GM12878 (cell line): ENCODE results near the gene EHBP1. TPM values are rescaled to one million over a fixed set of nuclear protein-coding genes. Genes with fewer than 3 reads are reported as not detected.

Experiments used
- ATAC-seq: fragments of 200-7000 bp; cut with Tn5 transposase; 3 replicates; pipeline ENCODE4 v1.9.1; 2020; ENCODE audit warnings: mild to moderate bottlenecking, moderate library complexity
- BruUV-seq: library from RNA; stranded (reverse); fragments of 400-500 nt; replicated peaks from 2 replicates; lab custom pipeline; 2021; lab: Mats Ljungman, UMichigan
- CTCF ChIA-PET: fragments of 300-600 bp; sonication (Branson Sonifier 250); formaldehyde crosslinking; extraction: SDS; loops from one replicate; lab custom pipeline; 2021; ENCODE audit warnings: inconsistent platforms; lab: Yijun Ruan, JAX
- POLR2A ChIA-PET: fragments of 350-600 bp; formaldehyde crosslinking; extraction: SDS; loops from one replicate; lab custom pipeline; 2021; ENCODE audit warnings: inconsistent platforms; lab: Charles Lee
- RAD21 ChIA-PET: fragments of 300-600 bp; sonication (Branson Sonifier 250); formaldehyde crosslinking; loops from one replicate; lab custom pipeline; 2023; ENCODE audit warnings: antibody characterized with exemption; ENCODE audit not compliant: unreplicated experiment; lab: Charles Lee
- SMC1A ChIA-PET: fragments of 300-600 bp; sonication (Branson Sonifier 250); formaldehyde crosslinking; loops from one replicate; lab custom pipeline; 2023; ENCODE audit not compliant: unreplicated experiment, uncharacterized antibody; lab: Charles Lee
- DNase-seq: peaks from one replicate; pipeline ENCODE4 v3.0.0-alpha.2; 2011; ENCODE audit warnings: low read depth, low spot score
- FAIRE-seq: peaks from 3 replicates; lab custom pipeline; 2011; peaks lifted over from hg19 to GRCh38; lab: Jason Lieb, UNC
- H2AFZ ChIP-seq: 2 replicates; pipeline ENCODE4 v1.6.0; 2011; ENCODE audit warnings: low read depth, low read length, control low read depth; ENCODE audit not compliant: control insufficient read depth
- H3K27ac ChIP-seq: 2 replicates; pipeline ENCODE4 v1.5.1; 2011; ENCODE audit warnings: control low read depth; ENCODE audit not compliant: control insufficient read depth, insufficient read depth
- H3K27me3 ChIP-seq, 2 experiments: replicated peaks in 1 of 2; 2 replicates each; pipeline versions ENCODE4 v1.6.0 to v1.6.1; 2011; ENCODE audit warnings: low read length in 1 of 2; ENCODE audit not compliant: control insufficient read depth in 2 of 2, insufficient read depth in 2 of 2
- H3K36me3 ChIP-seq, 2 experiments: 2 replicates each; pipeline ENCODE4 v1.5.1; 2011; ENCODE audit warnings: low read length in 1 of 2; ENCODE audit not compliant: control insufficient read depth in 2 of 2, insufficient read depth in 2 of 2
- H3K4me1 ChIP-seq: 2 replicates; pipeline ENCODE4 v1.6.1; 2011; ENCODE audit warnings: mild to moderate bottlenecking, low read length, moderate library complexity, mixed read lengths; ENCODE audit not compliant: control insufficient read depth, insufficient read depth
- H3K4me2 ChIP-seq: 2 replicates; pipeline ENCODE4 v1.6.0; 2011; ENCODE audit warnings: control low read depth; ENCODE audit not compliant: control insufficient read depth, insufficient read depth
- H3K4me3 ChIP-seq: fragments of 200-600 bp; sonication (generic); 2 replicates; pipeline ENCODE4 v1.5.1; 2016
- H3K79me2 ChIP-seq: 2 replicates; pipeline ENCODE4 v1.6.0; 2011; ENCODE audit warnings: low read length; ENCODE audit not compliant: control insufficient read depth, insufficient read depth
- H3K9ac ChIP-seq: 2 replicates; pipeline ENCODE4 v1.8.0; 2011; ENCODE audit warnings: low read length, control low read depth, mixed read lengths; ENCODE audit not compliant: control insufficient read depth, insufficient read depth
- H3K9me3 ChIP-seq: replicated peaks from 3 replicates; pipeline ENCODE4 v1.5.1; 2011; ENCODE audit warnings: mild to moderate bottlenecking, low read length; ENCODE audit not compliant: control insufficient read depth, insufficient read depth
- H4K20me1 ChIP-seq: 2 replicates; pipeline ENCODE4 v1.6.0; 2011; ENCODE audit not compliant: control insufficient read depth, insufficient read depth
- BHLHE40 ChIP-seq, 2 experiments: fragments of 450-650 bp in 1 of 2; IDR thresholded peaks; 2 replicates each; pipeline ENCODE4 v1.6.1; 2011 to 2017; ENCODE audit warnings: low read depth in 2 of 2, borderline replicate concordance in 1 of 2, improper control_type of control experiment in 1 of 2, low read length in 1 of 2, mild to moderate bottlenecking in 1 of 2
- BRCA1 ChIP-seq: IDR thresholded peaks from 2 replicates; pipeline ENCODE4 v1.6.1; 2011; ENCODE audit warnings: low read depth, low read length, improper control_type of control experiment
- CBX5 ChIP-seq: sonication (generic); IDR thresholded peaks from 2 replicates; pipeline ENCODE4 v1.6.1; 2016; ENCODE audit warnings: low read depth, moderate library complexity, mild to moderate bottlenecking, inconsistent platforms
- CREB1 ChIP-seq: IDR thresholded peaks from 2 replicates; pipeline ENCODE4 v1.6.1; 2012; ENCODE audit warnings: low read depth, mild to moderate bottlenecking, inconsistent platforms
- ESRRA ChIP-seq: IDR thresholded peaks from 2 replicates; pipeline ENCODE4 v1.6.1; 2012; ENCODE audit warnings: mild to moderate bottlenecking, low read length, improper control_type of control experiment
- EZH2 ChIP-seq: IDR thresholded peaks from 2 replicates; pipeline ENCODE4 v1.6.1; 2012; ENCODE audit warnings: low read depth, mild to moderate bottlenecking, control low read depth, inconsistent platforms, low read length, borderline replicate concordance; ENCODE audit not compliant: control insufficient read depth
- GATAD2B ChIP-seq: fragments of 450-650 bp; conservative IDR thresholded peaks from 2 replicates; pipeline ENCODE4 v1.6.1; 2017; ENCODE audit warnings: low read depth, mild to moderate bottlenecking, moderate library complexity
- HDAC2 ChIP-seq: fragments of 200-600 bp; sonication (generic); IDR thresholded peaks from 2 replicates; pipeline ENCODE4 v1.6.1; 2017
- IRF4 ChIP-seq: IDR thresholded peaks from 2 replicates; pipeline ENCODE4 v1.6.1; 2011; ENCODE audit warnings: low read depth, low read length
- NFXL1 ChIP-seq: fragments of 450-650 bp; IDR thresholded peaks from 2 replicates; pipeline ENCODE4 v1.6.1; 2017; ENCODE audit warnings: antibody characterized with exemption, mild to moderate bottlenecking, borderline replicate concordance
- NFYB ChIP-seq: IDR thresholded peaks from 2 replicates; pipeline ENCODE4 v1.6.1; 2011; ENCODE audit warnings: low read depth, mild to moderate bottlenecking, low read length, improper control_type of control experiment, moderate library complexity; ENCODE audit not compliant: insufficient read depth
- RB1 ChIP-seq: fragments of 450-650 bp; formaldehyde crosslinking; IDR thresholded peaks from 2 replicates; pipeline ENCODE4 v1.6.1; 2017; ENCODE audit warnings: mild to moderate bottlenecking, borderline replicate concordance
- SKIL ChIP-seq: fragments of 450-650 bp; IDR thresholded peaks from 2 replicates; pipeline ENCODE4 v1.6.1; 2017; ENCODE audit warnings: mild to moderate bottlenecking, low read depth, inconsistent platforms; ENCODE audit not compliant: poor library complexity, severe bottlenecking
- SMAD1 ChIP-seq: fragments of 450-650 bp; IDR thresholded peaks from 2 replicates; pipeline ENCODE4 v1.6.1; 2018; ENCODE audit warnings: mild to moderate bottlenecking, low read depth; ENCODE audit not compliant: partially characterized antibody
- SREBF1 ChIP-seq: IDR thresholded peaks from 2 replicates; pipeline ENCODE4 v1.6.1; 2012; ENCODE audit warnings: mild to moderate bottlenecking, low read length
- ZBTB4 ChIP-seq: fragments of 450-650 bp; formaldehyde crosslinking; IDR thresholded peaks from 2 replicates; pipeline ENCODE4 v1.4.0; 2022; ENCODE audit warnings: mild to moderate bottlenecking, moderate library complexity
- ZNF24 ChIP-seq: fragments of 450-650 bp; IDR thresholded peaks from 2 replicates; pipeline ENCODE4 v1.6.1; 2017; ENCODE audit warnings: antibody characterized with exemption, mild to moderate bottlenecking
- in situ Hi-C: fragments of 300-500 bp; cut with MboI; formaldehyde crosslinking; loops from 9 replicates; pipeline ENCODE4 v1.14.3; 2018; ENCODE audit warnings: mixed read lengths
- intact Hi-C: fragments of 100-400 bp; cut with micrococcal nuclease; formaldehyde crosslinking; loops from one replicate; pipeline ENCODE4 v1.14.2; 2022; ENCODE audit not compliant: unreplicated experiment
- polyA plus RNA-seq, 11 experiments: library from polyadenylated mRNA; depleted of rRNA in 4 of 11; unstranded in 6 of 11; stranded (reverse) in 5 of 11; fragments of >200 nt; fragmentation: Nextera tagmentation in 4 of 11; fragmentation: Illumina TruSeq in 1 of 11; extraction: Ambion mirVana in 4 of 11; extraction: Trizol in 1 of 11; gene quantifications; 1 replicate in 1 of 11; 2 replicates in 10 of 11; pipeline versions ENCODE4 v1.2.1 to v1.2.3, GENCODE V29; 2011 to 2016; ENCODE audit warnings: inconsistent platforms in 2 of 11, missing spikeins in 2 of 11, low read depth in 1 of 11
- total RNA-seq, 4 experiments: library from RNA; depleted of rRNA in 3 of 4; stranded (reverse); fragments of >200 nt in 3 of 4; fragmentation: Illumina TruSeq in 1 of 4; extraction: Trizol in 1 of 4; gene quantifications; 2 replicates each; pipeline versions ENCODE4 v1.2.1 to v1.2.3, GENCODE V29; 2013 to 2021
- TF ChIP-seq, protein P1 (sequence below): IDR thresholded peaks from 2 replicates; pipeline ENCODE4 v1.6.1; 2012; ENCODE audit warnings: low read depth, low read length, improper control_type of control experiment
- TF ChIP-seq, protein P2 (sequence below): IDR thresholded peaks from 2 replicates; pipeline ENCODE4 v1.6.1; 2011; ENCODE audit warnings: low read depth, low read length, improper control_type of control experiment, borderline replicate concordance

Gene EHBP1
- total and polyA plus RNA-seq, 10 of the 15 experiments (the other 5 are each of a cell fraction or from before 2014, with no cell fraction given): 5.7 to 26.1 (median 13.6) TPM

GRCh38 chr2:62675062-62675461, 30.5 kb upstream of the EHBP1 start:
- H3K27ac ChIP-seq: no peak overlapping the region
- no peaks in the 10 kb centered on the region for H3K27me3 ChIP-seq
- H3K4me3 ChIP-seq: no peak overlapping the region
- ChIA-PET SMC1A (interaction anchor here (0.9 kb wide), 1 partner anchor 58 kb away, joined by 3 read pairs; no protein-coding TSS in a partner anchor), POLR2A (interaction anchor here (0.6 kb wide), 1 partner anchor 757 kb away, joined by 3 read pairs; no protein-coding TSS in a partner anchor), RAD21 (no interaction called here), CTCF (no interaction called here)
- DNase-seq: no peak
- ATAC-seq: no peak
- no peaks in the 10 kb centered on the region for H3K9me3 ChIP-seq
- no peaks in the 10 kb centered on the region for H4K20me1 ChIP-seq
- H3K4me1 ChIP-seq: no peaks in the 10 kb centered on the region
- BruUV-seq: no TSS peak
- H3K9ac ChIP-seq: no peak overlapping the region
- intact Hi-C loops (no loop called here), in situ Hi-C loops (no loop called here)
- no peak overlapping the region for H3K4me2 ChIP-seq
- H2AFZ ChIP-seq: no peak overlapping the region
- no peak for FAIRE-seq
- no peaks in the 10 kb centered on the region for H3K36me3 ChIP-seq
- no peaks in the 10 kb centered on the region for H3K79me2 ChIP-seq
- TF ChIP-seq SKIL (no peak), ZBTB4 (no peak), CREB1 (no peak), NFYB (no peak), BRCA1 (no peak), HDAC2 (no peak), NFXL1 (no peak), RB1 (no peak), SMAD1 (no peak), ESRRA (no peak), GATAD2B (no peak), EZH2 (no peak), CBX5 (no peak), IRF4 (no peak), BHLHE40 (IDR thresholded peaks at IDR 0.05; ENCODE audit: borderline replicate concordance in 1 of 2, low read depth in 2 of 2, low read length in 1 of 2) (no peak), SREBF1 (no peak), ZNF24 (no peak)
- TF ChIP-seq, protein P1, sequence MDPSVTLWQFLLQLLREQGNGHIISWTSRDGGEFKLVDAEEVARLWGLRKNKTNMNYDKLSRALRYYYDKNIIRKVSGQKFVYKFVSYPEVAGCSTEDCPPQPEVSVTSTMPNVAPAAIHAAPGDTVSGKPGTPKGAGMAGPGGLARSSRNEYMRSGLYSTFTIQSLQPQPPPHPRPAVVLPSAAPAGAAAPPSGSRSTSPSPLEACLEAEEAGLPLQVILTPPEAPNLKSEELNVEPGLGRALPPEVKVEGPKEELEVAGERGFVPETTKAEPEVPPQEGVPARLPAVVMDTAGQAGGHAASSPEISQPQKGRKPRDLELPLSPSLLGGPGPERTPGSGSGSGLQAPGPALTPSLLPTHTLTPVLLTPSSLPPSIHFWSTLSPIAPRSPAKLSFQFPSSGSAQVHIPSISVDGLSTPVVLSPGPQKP: no peak
- TF ChIP-seq, protein P2, sequence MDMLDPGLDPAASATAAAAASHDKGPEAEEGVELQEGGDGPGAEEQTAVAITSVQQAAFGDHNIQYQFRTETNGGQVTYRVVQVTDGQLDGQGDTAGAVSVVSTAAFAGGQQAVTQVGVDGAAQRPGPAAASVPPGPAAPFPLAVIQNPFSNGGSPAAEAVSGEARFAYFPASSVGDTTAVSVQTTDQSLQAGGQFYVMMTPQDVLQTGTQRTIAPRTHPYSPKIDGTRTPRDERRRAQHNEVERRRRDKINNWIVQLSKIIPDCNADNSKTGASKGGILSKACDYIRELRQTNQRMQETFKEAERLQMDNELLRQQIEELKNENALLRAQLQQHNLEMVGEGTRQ: no peak
